ENCODE results near the gene CHRM2.

DNA sequence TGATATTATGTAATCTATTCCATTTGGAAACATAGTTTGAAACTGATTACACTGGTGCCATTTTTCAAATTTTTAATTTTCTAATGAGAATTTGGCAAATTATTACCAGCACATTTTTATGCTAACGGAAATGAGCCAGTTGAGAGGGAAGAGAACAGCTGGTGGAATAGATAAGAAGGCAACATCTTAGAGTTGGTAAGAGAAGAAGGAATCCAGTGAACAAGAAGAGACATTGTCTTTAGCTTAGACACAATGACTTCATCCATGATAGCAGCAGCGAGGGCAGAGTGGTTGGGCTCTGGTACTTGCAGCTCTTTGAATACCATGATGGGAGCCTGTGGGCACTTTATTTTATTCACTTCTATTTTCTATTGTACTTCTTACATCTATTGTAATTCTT, 89.6 kb downstream of the CHRM2 start:
- TF ChIP-seq, protein P1, sequence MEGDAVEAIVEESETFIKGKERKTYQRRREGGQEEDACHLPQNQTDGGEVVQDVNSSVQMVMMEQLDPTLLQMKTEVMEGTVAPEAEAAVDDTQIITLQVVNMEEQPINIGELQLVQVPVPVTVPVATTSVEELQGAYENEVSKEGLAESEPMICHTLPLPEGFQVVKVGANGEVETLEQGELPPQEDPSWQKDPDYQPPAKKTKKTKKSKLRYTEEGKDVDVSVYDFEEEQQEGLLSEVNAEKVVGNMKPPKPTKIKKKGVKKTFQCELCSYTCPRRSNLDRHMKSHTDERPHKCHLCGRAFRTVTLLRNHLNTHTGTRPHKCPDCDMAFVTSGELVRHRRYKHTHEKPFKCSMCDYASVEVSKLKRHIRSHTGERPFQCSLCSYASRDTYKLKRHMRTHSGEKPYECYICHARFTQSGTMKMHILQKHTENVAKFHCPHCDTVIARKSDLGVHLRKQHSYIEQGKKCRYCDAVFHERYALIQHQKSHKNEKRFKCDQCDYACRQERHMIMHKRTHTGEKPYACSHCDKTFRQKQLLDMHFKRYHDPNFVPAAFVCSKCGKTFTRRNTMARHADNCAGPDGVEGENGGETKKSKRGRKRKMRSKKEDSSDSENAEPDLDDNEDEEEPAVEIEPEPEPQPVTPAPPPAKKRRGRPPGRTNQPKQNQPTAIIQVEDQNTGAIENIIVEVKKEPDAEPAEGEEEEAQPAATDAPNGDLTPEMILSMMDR (IDR thresholded peaks at IDR 0.05): no peak
- TF ChIP-seq POLR2AphosphoS5 (IDR thresholded peaks at IDR 0.05): no peak
- no peak for TF ChIP-seq POLR2A (IDR thresholded peaks at IDR 0.05)

All from upper lobe of left lung (tissue), 4 donors.